ENCODE data around the gene MFAP4.
"Not testable (repeated sequence)": the region's sequence is repeated elsewhere in the genome, so short reads cannot be mapped to it uniquely, and the experiment has no call there.

The MFAP4 gene

GRCh38 chr17:19369846-19370492 lies 17.0 kb downstream of the MFAP4 start:
- peak; percentile 27 to 83 for DNase-seq

GRCh38 chr17:19369107-19369778 lies 17.7 kb downstream of the MFAP4 start:
- DNase-seq = no peak

- no peak for DNase-seq
Observed at GRCh38 chr17:19368229-19368628, 18.8 kb downstream of the MFAP4 start.

GRCh38 chr17:19366637-19366972 lies 20.4 kb downstream of the MFAP4 start:
- DNase-seq = no peak

- no peak for DNase-seq
Observed at GRCh38 chr17:19365833-19366636, 21.0 kb downstream of the MFAP4 start.

GRCh38 chr17:19365499-19365817 lies 21.5 kb downstream of the MFAP4 start:
- no peak for DNase-seq

GRCh38 chr17:19364699-19365498 lies 22.1 kb downstream of the MFAP4 start:
- no peak for DNase-seq

GRCh38 chr17:19363460-19364035 lies 23.4 kb downstream of the MFAP4 start:
- no peak for DNase-seq

- DNase-seq = no peak
Observed at GRCh38 chr17:19363114-19363438, 23.9 kb downstream of the MFAP4 start.

GRCh38 chr17:19362277-19363113 lies 24.5 kb downstream of the MFAP4 start, which contains the start of gene B9D1:
B9D1 (minus strand) TSS chr17:19362723; CDS start chr17:19362569, 154 bp downstream.
- DNase-seq = peak; percentile 74 to 100

GRCh38 chr17:19361944-19362276 lies 25.1 kb downstream of the MFAP4 start:
- DNase-seq = no peak

- DNase-seq = no peak
Observed at GRCh38 chr17:19361326-19361725, 25.7 kb downstream of the MFAP4 start.

- DNase-seq = no peak
Observed at GRCh38 chr17:19360772-19361171, 26.2 kb downstream of the MFAP4 start.

GRCh38 chr17:19359856-19360255 lies 27.1 kb downstream of the MFAP4 start:
- no peak for DNase-seq

GRCh38 chr17:19359151-19359550 lies 27.8 kb downstream of the MFAP4 start:
- no peak for DNase-seq

GRCh38 chr17:19357761-19358160 lies 29.2 kb downstream of the MFAP4 start:
- no peak for DNase-seq

GRCh38 chr17:19357351-19357750 lies 29.6 kb downstream of the MFAP4 start:
- DNase-seq = no peak

- DNase-seq = no peak
Observed at GRCh38 chr17:19354748-19355147, 32.2 kb downstream of the MFAP4 start.

- DNase-seq = not testable (repeated sequence)
Observed at GRCh38 chr17:19353401-19353800, 33.6 kb downstream of the MFAP4 start.

- DNase-seq = no peak
Observed at GRCh38 chr17:19348806-19349205, 38.2 kb downstream of the MFAP4 start.

- DNase-seq = no peak
Observed at GRCh38 chr17:19348081-19348650, 38.8 kb downstream of the MFAP4 start.
